ENCODE data around the gene GOT1. TPM values are rescaled to one million over a fixed set of nuclear protein-coding genes. Genes with fewer than 3 reads are reported as not detected.

GOT1 gene
- total RNA-seq, 2 donors from 2014 or later, result 13.2 to 13.4 TPM

DNA sequence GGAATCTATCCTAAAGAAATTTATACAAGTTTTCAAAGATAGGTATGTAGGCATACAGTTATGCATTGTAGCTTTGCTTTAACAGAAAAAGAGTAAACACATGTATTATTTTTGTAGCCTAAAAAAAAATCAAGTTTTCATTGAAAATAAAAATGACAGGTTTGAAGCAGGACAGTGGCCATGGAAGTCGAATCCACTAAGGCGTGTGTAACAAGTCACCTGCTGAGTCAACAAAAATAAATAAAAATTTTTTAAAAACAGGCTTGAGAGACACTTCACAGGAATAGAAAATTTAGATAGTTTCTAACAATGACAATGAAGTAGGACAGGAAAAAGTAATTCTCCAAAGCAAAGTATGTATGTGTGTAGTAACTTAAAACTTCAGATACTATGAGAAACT is 8.5 kb upstream of the GOT1 start:
- intact Hi-C loops (cut with DNase I), result loop anchor here (10.0 kb wide), 1 partner anchor 176 kb away; no protein-coding TSS in a partner anchor
- no peak for DNase-seq (ENCODE audit: low spot score)

DNA sequence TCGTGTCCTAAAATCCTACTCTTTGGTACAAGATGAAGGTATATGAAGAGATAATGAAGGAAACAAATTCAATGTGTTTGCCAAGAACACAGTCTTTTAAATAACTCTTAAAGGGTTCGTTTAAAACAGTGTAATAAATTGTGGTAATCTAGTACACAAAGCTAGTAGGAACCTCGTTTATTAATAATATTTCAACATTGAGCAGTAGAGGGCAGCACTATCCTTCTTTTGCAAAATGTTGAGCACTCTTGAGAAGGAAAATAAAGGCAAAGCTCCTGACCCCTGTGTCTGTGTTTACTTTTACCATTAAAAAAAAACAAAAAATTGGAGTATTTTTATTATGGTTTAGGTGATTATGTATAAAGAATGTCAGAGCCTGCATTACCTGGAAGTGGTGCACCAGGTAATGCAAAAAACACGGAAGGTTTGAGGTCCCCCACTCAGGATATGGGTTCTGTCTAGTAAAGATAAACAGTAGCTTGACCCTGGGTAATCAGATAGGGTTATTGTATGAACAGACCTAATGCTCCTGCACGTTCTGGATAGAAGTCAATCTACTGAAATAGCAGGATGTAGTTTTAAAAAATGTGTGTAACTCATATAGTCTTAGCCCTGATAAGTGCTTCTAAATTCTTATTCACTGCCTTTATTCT is 5.7 kb upstream of the GOT1 start:
- intact Hi-C loops (cut with DNase I), result loop anchor here (10.0 kb wide), 1 partner anchor 179 kb away; no protein-coding TSS in a partner anchor

GRCh38 chr10:99433378-99434020 is 3.1 kb upstream of the GOT1 start:
- intact Hi-C loops (cut with DNase I), result loop anchor here (10.0 kb wide), 1 partner anchor 181 kb away; no protein-coding TSS in a partner anchor
- no peak for DNase-seq (ENCODE audit: low spot score)

More for the DNA sequence above, 5.7 kb upstream of the GOT1 start:
- DNase-seq (ENCODE audit: low spot score), result no peak

GRCh38 chr10:99432881-99433280 is 2.5 kb upstream of the GOT1 start:
- intact Hi-C loops (cut with DNase I), result loop anchor here (10.0 kb wide), 1 partner anchor 182 kb away; no protein-coding TSS in a partner anchor
- DNase-seq (ENCODE audit: low spot score), result no peak

DNA sequence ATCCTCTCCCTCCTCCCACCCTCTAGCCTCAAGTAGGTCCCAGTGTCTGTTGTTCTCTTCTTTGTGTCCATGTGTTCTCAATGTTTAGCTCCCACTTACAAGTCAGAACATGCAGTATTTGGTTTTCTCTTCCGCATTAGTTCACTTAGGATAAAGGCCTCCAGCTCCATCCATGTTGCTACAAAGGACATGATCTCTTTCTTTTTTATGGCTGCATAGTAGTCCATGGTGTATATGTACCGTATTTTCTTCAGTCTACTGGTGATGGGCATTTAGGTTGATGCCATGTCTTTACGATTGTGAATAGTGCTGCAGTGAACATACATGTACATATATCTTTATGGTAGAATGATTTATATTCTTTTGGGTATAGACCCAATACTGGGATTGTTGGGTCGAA is 1.6 kb upstream of the GOT1 start:
- DNase-seq (ENCODE audit: low spot score), result no peak
- intact Hi-C loops (cut with DNase I), result loop anchor here (10.0 kb wide), 1 partner anchor 183 kb away; no protein-coding TSS in a partner anchor

- peak; percentile 93 for DNase-seq (ENCODE audit: low spot score)
- intact Hi-C loops (cut with DNase I), result loop anchor here (10.0 kb wide), 1 partner anchor 184 kb away; no protein-coding TSS in a partner anchor
Observed at GRCh38 chr10:99431190-99431760, 851 bp upstream of the GOT1 start.

DNA sequence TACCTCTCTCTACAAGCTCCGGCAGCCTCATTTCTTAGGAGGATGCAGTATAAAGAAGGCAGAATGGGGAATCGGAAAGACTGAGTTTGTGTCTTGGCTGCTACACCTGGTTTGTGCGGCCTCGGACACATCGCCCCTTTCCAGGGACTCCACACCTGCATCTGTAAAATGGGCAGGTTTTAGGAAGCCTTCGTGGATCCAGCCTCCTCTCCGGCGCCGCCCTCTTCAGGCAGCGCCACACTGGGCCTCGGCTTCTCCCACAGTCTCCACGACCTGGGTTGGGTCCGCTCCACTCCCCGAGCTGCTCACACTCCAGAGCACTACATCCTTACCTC is 341 bp downstream of the GOT1 start:
- intact Hi-C loops (cut with DNase I), result loop anchor here (10.0 kb wide), 1 partner anchor 185 kb away; no protein-coding TSS in a partner anchor
- no peak for DNase-seq (ENCODE audit: low spot score)

DNA sequence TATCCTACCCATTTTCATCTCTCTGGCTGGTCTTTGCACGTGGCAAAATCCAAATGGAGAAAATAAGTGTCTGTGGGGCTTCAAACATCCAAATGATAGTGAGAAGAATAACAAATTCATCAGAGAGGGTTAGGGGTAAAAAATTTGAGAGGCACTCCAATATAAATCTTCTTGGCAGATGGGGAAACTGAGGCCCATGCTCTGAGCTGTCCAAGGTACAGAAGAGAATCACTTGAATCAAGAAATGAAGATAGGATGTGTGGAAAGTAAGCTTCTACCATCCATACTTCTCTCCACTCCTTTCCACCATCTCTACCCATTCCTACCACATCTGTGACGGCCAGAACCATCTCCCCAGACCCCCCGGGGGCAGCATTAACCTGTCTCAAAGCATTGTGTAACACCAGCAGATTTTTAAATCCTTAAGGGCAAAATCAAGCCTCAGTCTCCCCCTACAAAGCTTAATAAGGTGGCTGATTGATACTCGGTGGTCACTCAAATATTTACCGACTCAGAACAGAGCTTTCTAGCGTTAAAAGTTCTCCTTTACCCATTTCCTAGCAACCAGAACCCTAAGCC is 818 bp downstream of the GOT1 start:
- no peak for DNase-seq (ENCODE audit: low spot score)
- intact Hi-C loops (cut with DNase I), result loop anchor here (10.0 kb wide), 1 partner anchor 185 kb away; no protein-coding TSS in a partner anchor

GRCh38 chr10:99427566-99428190 is 2.7 kb downstream of the GOT1 start:
- no peak for DNase-seq (ENCODE audit: low spot score)
- intact Hi-C loops (cut with DNase I), result no loop called here

DNA sequence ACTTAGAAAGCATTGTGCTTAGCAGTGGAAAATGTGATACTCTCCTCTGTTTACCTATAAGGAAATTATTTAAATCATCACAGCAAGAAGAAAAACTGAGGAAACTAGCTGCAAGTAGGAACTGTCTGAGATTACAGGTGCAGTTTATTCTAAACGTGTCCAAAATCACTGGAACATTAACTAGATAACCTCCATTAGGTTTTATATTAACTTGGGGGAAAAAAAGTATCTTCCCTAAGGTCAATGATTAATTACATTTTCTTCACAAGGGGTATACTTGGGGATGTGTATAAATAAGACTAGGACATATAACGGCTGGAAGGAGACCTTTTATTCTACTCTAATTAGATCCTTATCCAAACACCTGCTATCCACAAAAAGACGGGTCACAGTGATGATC is 3.7 kb downstream of the GOT1 start:
- intact Hi-C loops (cut with DNase I), result no loop called here
- DNase-seq (ENCODE audit: low spot score), result no peak

- intact Hi-C loops (cut with DNase I), result no loop called here
Observed at GRCh38 chr10:99425204-99425603, 5.2 kb downstream of the GOT1 start.

DNA sequence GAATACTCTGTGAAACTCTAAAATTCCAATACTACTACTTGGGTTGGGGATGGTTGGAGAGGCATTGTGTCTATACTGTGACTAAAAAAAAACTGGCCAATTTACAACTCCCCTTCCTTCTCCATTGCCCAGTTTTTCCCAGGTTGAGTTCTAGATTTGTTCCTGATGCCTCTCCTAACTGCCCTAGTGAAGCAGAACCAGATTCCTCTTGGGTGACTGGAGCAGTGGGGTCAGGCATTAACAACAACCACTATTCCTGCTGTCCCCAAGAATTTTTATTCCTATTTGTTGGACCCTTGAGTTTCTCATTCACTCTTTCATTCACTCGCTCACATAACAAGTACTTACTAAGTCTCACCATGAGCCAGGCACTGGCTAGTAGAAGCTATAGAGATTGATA is 5.8 kb downstream of the GOT1 start:
- no peak for DNase-seq (ENCODE audit: low spot score)
- intact Hi-C loops (cut with DNase I), result no loop called here

More at GRCh38 chr10:99425204-99425603, 5.2 kb downstream of the GOT1 start:
- no peak for DNase-seq (ENCODE audit: low spot score)

DNA sequence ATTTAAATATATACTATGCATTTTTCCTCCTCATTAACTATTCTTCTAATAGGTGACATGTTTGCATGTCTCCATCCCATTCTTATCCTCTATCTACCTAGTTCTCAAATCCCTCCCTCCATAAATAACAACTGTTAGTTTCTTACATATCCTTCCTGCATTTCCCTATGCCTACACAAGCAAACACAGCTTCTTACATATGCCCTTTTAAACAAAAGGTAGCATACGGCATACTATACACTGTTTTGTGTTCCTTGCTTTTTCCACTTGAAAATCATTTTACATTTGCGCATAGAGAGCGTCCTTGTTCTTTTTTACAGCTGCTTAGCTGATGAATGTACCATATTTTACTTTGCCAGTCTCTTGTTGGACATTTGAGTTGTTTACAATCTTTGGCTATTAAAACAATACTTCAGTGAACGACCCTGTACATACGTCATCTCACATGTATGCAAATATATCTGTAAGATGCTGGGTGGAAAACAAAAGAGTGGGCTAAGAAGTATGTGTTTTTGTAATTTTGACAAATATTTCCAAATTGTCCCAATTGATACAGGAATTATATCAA is 7.8 kb downstream of the GOT1 start:
- no peak for DNase-seq (ENCODE audit: low spot score)
- intact Hi-C loops (cut with DNase I), result no loop called here

- intact Hi-C loops (cut with DNase I), result no loop called here
- no peak for DNase-seq (ENCODE audit: low spot score)
Observed at GRCh38 chr10:99421233-99421739, 9.1 kb downstream of the GOT1 start.

DNA sequence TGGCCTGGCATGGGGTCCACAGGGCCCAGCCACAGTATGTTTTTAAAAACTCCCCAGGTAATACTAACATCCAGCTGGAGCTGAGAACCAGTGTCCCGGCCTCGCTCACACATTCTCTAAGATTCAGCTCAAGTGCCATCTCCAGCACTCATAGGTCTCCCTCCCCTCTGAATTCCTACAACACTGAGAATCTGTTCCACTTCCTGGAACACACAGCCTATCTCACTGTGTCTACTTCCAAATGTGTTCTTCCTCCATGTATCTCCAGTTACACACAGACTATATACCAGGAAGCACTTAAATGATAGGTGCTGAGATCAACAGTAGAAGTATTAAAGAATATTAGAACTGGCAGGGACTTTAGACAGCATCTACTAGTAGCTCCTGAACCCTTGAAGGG is 10.7 kb downstream of the GOT1 start:
- DNase-seq (ENCODE audit: low spot score), result no peak
- intact Hi-C loops (cut with DNase I), result no loop called here

- DNase-seq (ENCODE audit: low spot score), result no peak
- intact Hi-C loops (cut with DNase I), result no loop called here
Observed at GRCh38 chr10:99418910-99419624, 11.4 kb downstream of the GOT1 start.

DNA sequence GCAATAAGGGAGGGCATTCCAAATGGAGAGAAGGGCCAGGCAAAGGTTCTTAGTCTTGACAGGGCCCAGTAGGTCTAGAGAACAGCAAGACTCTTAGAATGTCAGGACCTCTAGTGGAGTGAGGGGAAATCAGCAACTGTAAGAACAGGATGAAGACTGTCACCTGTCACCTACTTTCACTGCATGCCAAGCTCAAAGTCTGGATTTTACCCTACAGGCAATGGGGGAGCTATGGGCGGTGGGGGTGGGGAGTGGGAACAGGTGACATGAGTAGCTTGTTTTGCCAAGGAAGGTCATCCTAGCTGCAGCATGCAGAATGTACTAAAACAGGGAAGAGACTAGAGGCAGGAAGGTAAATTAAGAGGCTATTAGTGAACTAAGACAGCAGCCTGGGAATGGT is 18.3 kb downstream of the GOT1 start:
- no peak for DNase-seq (ENCODE audit: low spot score)
- intact Hi-C loops (cut with DNase I), result no loop called here

GRCh38 chr10:99411546-99411945 is 18.9 kb downstream of the GOT1 start:
- intact Hi-C loops (cut with DNase I), result no loop called here
- no peak for DNase-seq (ENCODE audit: low spot score)

- DNase-seq (ENCODE audit: low spot score), result no peak
- intact Hi-C loops (cut with DNase I), result no loop called here
Observed at GRCh38 chr10:99410876-99411275, 19.5 kb downstream of the GOT1 start.
